WERI-Rb-1 (cell line): ENCODE data around the gene MTUS2.

Experiments used
- DNase-seq: peaks from one replicate; pipeline ENCODE4 v3.0.0-alpha.2; 2020
- H3K27ac ChIP-seq: fragments of 250-450 bp; sonication (Bioruptor Pico); 2 replicates; pipeline ENCODE4 v1.5.1; 2020; ENCODE audit warnings: mild to moderate bottlenecking, moderate library complexity
- H3K27me3 ChIP-seq: fragments of 250-450 bp; sonication (Bioruptor Pico); 2 replicates; pipeline ENCODE4 v1.5.1; 2021; ENCODE audit warnings: mild to moderate bottlenecking, low read depth, moderate library complexity; ENCODE audit not compliant: insufficient read depth, severe bottlenecking
- H3K36me3 ChIP-seq: fragments of 250-450 bp; sonication (Bioruptor Pico); 2 replicates; pipeline ENCODE4 v1.5.1; 2020; ENCODE audit warnings: mild to moderate bottlenecking, moderate library complexity
- H3K4me3 ChIP-seq: 2 replicates; pipeline ENCODE4 v1.5.1; 2011; ENCODE audit warnings: low read depth, mild to moderate bottlenecking, control low read depth, low read length
- H3K9me3 ChIP-seq: fragments of 250-450 bp; sonication (Bioruptor Pico); 2 replicates; pipeline ENCODE4 v1.5.1; 2021; ENCODE audit warnings: mild to moderate bottlenecking, moderate library complexity; ENCODE audit not compliant: severe bottlenecking
- TF ChIP-seq, protein P1 (sequence below): IDR thresholded peaks from 2 replicates; pipeline ENCODE4 v1.5.1; 2011; ENCODE audit warnings: low read depth, mild to moderate bottlenecking, control low read depth, inconsistent platforms, low read length

MTUS2 gene

DNA sequence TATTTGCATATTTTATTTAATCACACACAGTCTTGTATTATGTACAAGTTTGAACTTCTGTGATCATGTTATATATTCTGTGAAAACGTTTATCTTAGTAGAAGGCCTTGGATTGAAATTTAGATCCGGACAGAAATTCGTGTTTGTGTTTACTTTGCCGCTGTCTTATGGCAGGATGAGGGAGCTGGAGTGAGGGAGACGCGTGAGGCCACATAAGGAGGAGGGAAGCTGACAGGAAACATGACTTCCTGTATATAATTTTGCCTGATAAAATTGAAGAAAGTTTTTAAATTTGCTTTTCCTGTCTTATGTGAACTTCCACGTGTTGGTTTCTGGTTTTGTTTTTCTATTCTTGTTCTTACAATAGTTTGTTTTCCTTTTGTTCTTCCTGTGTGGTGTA, 200.2 kb downstream of the MTUS2 start:
- Histone ChIP-seq H3K27me3 (no peaks in the 10 kb centered on the region), H3K27ac (no peak overlapping the region), H3K4me3 (no peak overlapping the region), H3K9me3 (no peaks in the 10 kb centered on the region), H3K36me3 (no peaks in the 10 kb centered on the region)
- TF ChIP-seq, protein P1, sequence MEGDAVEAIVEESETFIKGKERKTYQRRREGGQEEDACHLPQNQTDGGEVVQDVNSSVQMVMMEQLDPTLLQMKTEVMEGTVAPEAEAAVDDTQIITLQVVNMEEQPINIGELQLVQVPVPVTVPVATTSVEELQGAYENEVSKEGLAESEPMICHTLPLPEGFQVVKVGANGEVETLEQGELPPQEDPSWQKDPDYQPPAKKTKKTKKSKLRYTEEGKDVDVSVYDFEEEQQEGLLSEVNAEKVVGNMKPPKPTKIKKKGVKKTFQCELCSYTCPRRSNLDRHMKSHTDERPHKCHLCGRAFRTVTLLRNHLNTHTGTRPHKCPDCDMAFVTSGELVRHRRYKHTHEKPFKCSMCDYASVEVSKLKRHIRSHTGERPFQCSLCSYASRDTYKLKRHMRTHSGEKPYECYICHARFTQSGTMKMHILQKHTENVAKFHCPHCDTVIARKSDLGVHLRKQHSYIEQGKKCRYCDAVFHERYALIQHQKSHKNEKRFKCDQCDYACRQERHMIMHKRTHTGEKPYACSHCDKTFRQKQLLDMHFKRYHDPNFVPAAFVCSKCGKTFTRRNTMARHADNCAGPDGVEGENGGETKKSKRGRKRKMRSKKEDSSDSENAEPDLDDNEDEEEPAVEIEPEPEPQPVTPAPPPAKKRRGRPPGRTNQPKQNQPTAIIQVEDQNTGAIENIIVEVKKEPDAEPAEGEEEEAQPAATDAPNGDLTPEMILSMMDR, result no peak
- DNase-seq, result no peak

DNA sequence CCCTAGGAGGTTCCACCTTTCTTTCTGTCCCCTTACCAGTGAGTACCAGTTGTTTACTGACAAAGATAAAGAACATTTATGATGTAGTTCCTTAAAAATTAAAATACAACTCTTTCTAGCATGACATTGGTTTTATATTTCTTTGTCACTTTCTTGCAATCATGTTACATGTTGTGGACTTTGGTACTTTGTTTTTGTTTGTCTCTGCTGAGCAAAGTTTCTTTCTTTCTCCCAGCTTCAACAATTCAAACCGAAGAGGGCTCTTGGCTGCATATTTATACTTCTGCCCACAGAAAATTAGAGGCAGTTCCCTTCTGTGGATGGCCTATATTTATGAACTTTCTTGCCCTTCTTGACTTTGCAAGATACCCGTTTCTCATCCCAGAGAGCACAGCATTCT, 201.2 kb downstream of the MTUS2 start:
- H3K4me3 ChIP-seq, result no peak overlapping the region
- no peaks in the 10 kb centered on the region for H3K9me3 ChIP-seq
- TF ChIP-seq, protein P1, result no peak
- no peaks in the 10 kb centered on the region for H3K27me3 ChIP-seq
- DNase-seq, result no peak
- no peak overlapping the region for H3K27ac ChIP-seq
- no peaks in the 10 kb centered on the region for H3K36me3 ChIP-seq

DNA sequence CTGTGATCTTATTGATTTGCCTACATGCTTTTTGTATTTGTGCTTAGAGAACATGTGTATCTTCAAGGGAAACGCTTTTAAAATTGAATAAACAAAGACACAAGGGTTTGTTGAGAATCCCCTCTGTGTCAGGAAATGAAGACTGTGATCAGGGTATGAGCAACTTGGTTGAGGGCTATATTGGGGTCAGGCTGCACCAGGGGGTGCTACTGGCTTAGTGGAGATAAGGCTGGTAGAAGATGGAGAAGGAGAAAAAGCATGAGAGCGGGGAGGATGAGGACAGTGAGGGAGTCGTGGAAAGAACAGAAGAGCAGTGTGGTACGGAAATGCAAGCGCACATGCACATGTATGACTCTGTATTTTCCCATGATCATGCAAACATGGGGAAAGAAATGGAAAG, 201.6 kb downstream of the MTUS2 start:
- no peaks in the 10 kb centered on the region for H3K9me3 ChIP-seq
- H3K27ac ChIP-seq, result no peak overlapping the region
- H3K36me3 ChIP-seq, result no peaks in the 10 kb centered on the region
- no peak for DNase-seq
- no peak overlapping the region for H3K4me3 ChIP-seq
- no peaks in the 10 kb centered on the region for H3K27me3 ChIP-seq
- TF ChIP-seq, protein P1, result no peak

DNA sequence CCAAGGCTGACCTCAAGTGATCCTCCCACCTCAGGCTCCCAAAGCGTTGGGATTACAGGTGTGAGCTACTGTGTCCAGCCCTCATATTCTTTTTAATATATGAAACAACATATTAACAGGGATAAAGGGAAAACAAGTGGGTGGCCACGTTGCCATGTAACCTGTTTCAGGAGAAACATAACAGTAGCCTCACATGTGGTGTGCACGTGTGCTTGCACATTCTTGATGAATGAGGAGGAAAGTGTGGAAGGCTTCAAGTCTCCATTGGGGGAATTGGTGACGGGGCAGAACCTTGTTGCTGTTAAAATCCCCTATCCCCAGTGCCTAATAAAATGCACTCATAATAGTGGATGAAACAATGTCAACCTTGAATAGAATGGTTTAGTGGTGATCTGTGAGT, 202.3 kb downstream of the MTUS2 start:
- H3K9me3 ChIP-seq, result no peaks in the 10 kb centered on the region
- no peaks in the 10 kb centered on the region for H3K27me3 ChIP-seq
- no peaks in the 10 kb centered on the region for H3K36me3 ChIP-seq
- no peak overlapping the region for H3K4me3 ChIP-seq
- TF ChIP-seq, protein P1, result no peak
- DNase-seq, result no peak
- H3K27ac ChIP-seq, result no peak overlapping the region

DNA sequence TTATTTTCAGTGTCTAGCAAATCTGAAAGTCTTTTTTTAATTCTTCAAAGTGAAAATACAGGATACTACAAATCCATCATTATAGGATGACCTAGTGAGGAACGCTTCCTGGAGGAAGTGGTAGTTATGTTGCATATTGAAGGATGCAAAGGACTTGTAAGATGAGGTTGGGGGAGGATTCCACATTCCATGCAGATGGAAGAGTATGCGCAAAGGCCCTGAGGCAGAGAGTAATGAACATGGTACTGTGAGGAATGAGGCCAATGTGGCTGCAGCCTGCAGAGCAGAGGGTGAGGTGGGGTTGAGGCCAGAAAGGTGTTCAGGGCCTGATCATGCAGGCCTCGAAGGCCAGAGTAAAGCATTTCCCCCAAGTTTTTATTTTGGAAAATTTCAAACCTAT, 202.8 kb downstream of the MTUS2 start:
- TF ChIP-seq, protein P1, result no peak
- H3K9me3 ChIP-seq, result no peaks in the 10 kb centered on the region
- H3K36me3 ChIP-seq, result no peaks in the 10 kb centered on the region
- H3K27me3 ChIP-seq, result no peaks in the 10 kb centered on the region
- no peak for DNase-seq
- no peak overlapping the region for H3K4me3 ChIP-seq
- H3K27ac ChIP-seq, result no peak overlapping the region

DNA sequence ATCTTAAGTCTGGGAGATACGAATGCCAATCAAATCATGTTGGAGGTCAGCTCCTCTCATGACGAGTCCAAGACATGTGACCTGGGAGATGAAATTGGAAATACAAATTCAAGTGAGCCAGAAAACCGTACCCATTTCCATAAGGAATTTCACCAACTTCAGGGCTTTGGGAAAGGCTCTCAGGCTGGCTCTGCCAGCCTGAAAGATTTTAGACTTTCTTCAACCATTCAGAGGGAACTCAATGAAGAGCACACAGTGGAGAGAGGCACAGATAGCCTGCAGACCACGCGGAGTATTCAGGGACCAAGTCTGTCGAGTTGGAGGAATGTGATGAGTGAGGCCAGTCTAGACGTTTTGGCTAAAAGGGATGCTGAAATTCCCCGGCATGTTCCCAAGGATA, 204.6 kb downstream of the MTUS2 start:
- no peaks in the 10 kb centered on the region for H3K9me3 ChIP-seq
- H3K27ac ChIP-seq, result no peak overlapping the region
- no peak for DNase-seq
- no peak overlapping the region for H3K4me3 ChIP-seq
- no peaks in the 10 kb centered on the region for H3K36me3 ChIP-seq
- no peaks in the 10 kb centered on the region for H3K27me3 ChIP-seq
- TF ChIP-seq, protein P1, result no peak
